ENCODE data around the gene MCTP1.

- TF ChIP-seq CTCF (IDR thresholded peaks at IDR 0.05) (no peak), POLR2A (IDR thresholded peaks at IDR 0.05) (no peak)
These were observed 474.0 kb downstream of the MCTP1 start for GRCh38 chr5:94810877-94811276.
